ENCODE measurements around the gene TCEA3. TPM values are rescaled to one million over a fixed set of nuclear protein-coding genes. Genes with fewer than 3 reads are reported as not detected.

Gene TCEA3
- polyA plus RNA-seq, 1 donor (not counting 4 experiments of a cell fraction or from before 2014, with no cell fraction given), result 0.38 TPM

DNA sequence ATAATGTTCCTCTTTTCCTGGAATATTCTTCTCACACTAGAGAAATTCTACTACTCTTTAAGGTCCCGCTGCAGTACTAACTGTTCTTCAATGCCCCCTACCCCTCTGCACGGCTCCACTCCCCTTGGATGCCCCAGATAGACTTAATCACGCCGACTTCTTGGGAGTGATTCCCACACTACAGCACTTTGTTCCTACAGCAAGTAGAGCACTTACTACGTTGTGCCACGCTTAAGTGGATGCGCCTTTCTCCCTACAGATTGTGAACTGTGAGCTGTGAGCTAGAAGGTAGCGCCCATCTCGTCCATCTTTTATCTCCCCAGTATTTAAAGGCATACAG is 57.1 kb downstream of the TCEA3 start:
- Histone ChIP-seq H3K27ac (ENCODE audit: control insufficient read depth, insufficient read depth, low read length) (peak overlapping the region; percentile 97), H3K4me1 (ENCODE audit: control insufficient read depth, extremely low read depth, insufficient read depth, low read length) (peaks cover 35% of the 10 kb centered on the region), H3K9ac (ENCODE audit: control insufficient read depth, extremely low read depth, insufficient read depth, low read length) (peak overlapping the region; percentile 97), H3K4me2 (ENCODE audit: control insufficient read depth, extremely low read depth, insufficient read depth, low read depth, low read length) (peak overlapping the region; percentile 87), H2AFZ (ENCODE audit: control insufficient read depth, low read length) (peak overlapping the region; percentile 2), H4K20me1 (ENCODE audit: control insufficient read depth, extremely low read depth, insufficient read depth, low read length) (no peaks in the 10 kb centered on the region), H3K9me1 (ENCODE audit: control insufficient read depth, extremely low read depth, insufficient read depth, low read length) (peaks cover 3% of the 10 kb centered on the region), H3K4me3 (ENCODE audit: control insufficient read depth in 2 of 3, extremely low read depth in 1 of 3, insufficient read depth in 2 of 3, low read depth in 1 of 3, low read length in 3 of 3) (peak overlapping the region; percentile 73 to 100 (median 94)), H3K9me3 (ENCODE audit: control insufficient read depth, low read depth, low read length) (peaks cover 15% of the 10 kb centered on the region), H3K79me2 (ENCODE audit: control insufficient read depth, insufficient read depth, low read length) (peaks cover 22% of the 10 kb centered on the region), H3K36me3 (ENCODE audit: control insufficient read depth in 2 of 2, extremely low read depth in 1 of 2, insufficient read depth in 2 of 2, low read length in 2 of 2) (peaks cover 8 to 12% of the 10 kb centered on the region in 2 experiments), H3K27me3 (ENCODE audit: control insufficient read depth, extremely low read depth, insufficient read depth, low read length) (no peaks in the 10 kb centered on the region)
- no peak for TF ChIP-seq EZH2 (IDR thresholded peaks at IDR 0.05; ENCODE audit: low read length)
- TF ChIP-seq, protein P1, sequence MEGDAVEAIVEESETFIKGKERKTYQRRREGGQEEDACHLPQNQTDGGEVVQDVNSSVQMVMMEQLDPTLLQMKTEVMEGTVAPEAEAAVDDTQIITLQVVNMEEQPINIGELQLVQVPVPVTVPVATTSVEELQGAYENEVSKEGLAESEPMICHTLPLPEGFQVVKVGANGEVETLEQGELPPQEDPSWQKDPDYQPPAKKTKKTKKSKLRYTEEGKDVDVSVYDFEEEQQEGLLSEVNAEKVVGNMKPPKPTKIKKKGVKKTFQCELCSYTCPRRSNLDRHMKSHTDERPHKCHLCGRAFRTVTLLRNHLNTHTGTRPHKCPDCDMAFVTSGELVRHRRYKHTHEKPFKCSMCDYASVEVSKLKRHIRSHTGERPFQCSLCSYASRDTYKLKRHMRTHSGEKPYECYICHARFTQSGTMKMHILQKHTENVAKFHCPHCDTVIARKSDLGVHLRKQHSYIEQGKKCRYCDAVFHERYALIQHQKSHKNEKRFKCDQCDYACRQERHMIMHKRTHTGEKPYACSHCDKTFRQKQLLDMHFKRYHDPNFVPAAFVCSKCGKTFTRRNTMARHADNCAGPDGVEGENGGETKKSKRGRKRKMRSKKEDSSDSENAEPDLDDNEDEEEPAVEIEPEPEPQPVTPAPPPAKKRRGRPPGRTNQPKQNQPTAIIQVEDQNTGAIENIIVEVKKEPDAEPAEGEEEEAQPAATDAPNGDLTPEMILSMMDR (optimal IDR thresholded peaks at IDR 0.05 in 1 of 3, IDR thresholded peaks at IDR 0.05 in 1 of 3, conservative IDR thresholded peaks at IDR 0.05 in 1 of 3; ENCODE audit: extremely low read depth in 1 of 3, insufficient read depth in 2 of 3, low read length in 3 of 3), result no peak
- dilution Hi-C loops (cut with MboI; ENCODE audit: extremely low pct_ligation_motif_present, low sequenced_read_pairs), result no loop called here
- DNase-seq (ENCODE audit: low read depth, low spot score) (no peak), FAIRE-seq (no peak)

DNA sequence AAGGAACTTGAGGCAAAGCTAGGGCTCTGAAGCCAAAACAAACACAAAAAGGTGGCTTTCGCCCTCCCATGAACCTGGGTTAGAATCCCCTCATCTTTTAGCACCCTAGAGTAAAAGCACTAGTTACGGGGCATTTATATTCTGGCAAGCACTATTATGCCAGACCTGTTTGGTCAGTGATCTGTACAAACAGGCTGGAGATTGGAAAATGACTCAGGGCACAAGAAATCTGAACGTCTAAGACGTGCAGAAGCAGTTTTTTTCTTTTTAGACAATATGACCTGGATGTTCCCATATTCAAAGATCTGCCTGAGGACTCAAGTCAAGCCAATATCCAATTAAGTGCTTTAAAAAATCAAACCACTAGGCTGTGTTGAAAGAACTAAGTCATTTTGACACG is 58.0 kb downstream of the TCEA3 start:
- H4K20me1 ChIP-seq (ENCODE audit: control insufficient read depth, extremely low read depth, insufficient read depth, low read length), result no peaks in the 10 kb centered on the region
- no peak overlapping the region for H2AFZ ChIP-seq (ENCODE audit: control insufficient read depth, low read length)
- peaks cover 35% of the 10 kb centered on the region for H3K4me1 ChIP-seq (ENCODE audit: control insufficient read depth, extremely low read depth, insufficient read depth, low read length)
- DNase-seq (ENCODE audit: low read depth, low spot score), result no peak
- peaks cover 14 to 20% of the 10 kb centered on the region in 2 experiments for H3K36me3 ChIP-seq (ENCODE audit: control insufficient read depth in 2 of 2, extremely low read depth in 1 of 2, insufficient read depth in 2 of 2, low read length in 2 of 2)
- no peak for TF ChIP-seq EZH2 (IDR thresholded peaks at IDR 0.05; ENCODE audit: low read length)
- TF ChIP-seq, protein P1 (optimal IDR thresholded peaks at IDR 0.05 in 1 of 3, IDR thresholded peaks at IDR 0.05 in 1 of 3, conservative IDR thresholded peaks at IDR 0.05 in 1 of 3; ENCODE audit: extremely low read depth in 1 of 3, insufficient read depth in 2 of 3, low read length in 3 of 3), result no peak
- H3K9me3 ChIP-seq (ENCODE audit: control insufficient read depth, low read depth, low read length), result peaks cover 23% of the 10 kb centered on the region
- peak; percentile 55 for FAIRE-seq
- H3K27me3 ChIP-seq (ENCODE audit: control insufficient read depth, extremely low read depth, insufficient read depth, low read length), result no peaks in the 10 kb centered on the region
- peaks cover 3% of the 10 kb centered on the region for H3K9me1 ChIP-seq (ENCODE audit: control insufficient read depth, extremely low read depth, insufficient read depth, low read length)
- H3K79me2 ChIP-seq (ENCODE audit: control insufficient read depth, insufficient read depth, low read length), result peaks cover 22% of the 10 kb centered on the region
- H3K4me3 ChIP-seq (ENCODE audit: control insufficient read depth in 2 of 3, extremely low read depth in 1 of 3, insufficient read depth in 2 of 3, low read depth in 1 of 3, low read length in 3 of 3), result peak overlapping the region; percentile 73 to 100 (median 94)
- H3K4me2 ChIP-seq (ENCODE audit: control insufficient read depth, extremely low read depth, insufficient read depth, low read depth, low read length), result peak overlapping the region; percentile 87
- dilution Hi-C loops (cut with MboI; ENCODE audit: extremely low pct_ligation_motif_present, low sequenced_read_pairs), result no loop called here
- peak overlapping the region; percentile 97 for H3K27ac ChIP-seq (ENCODE audit: control insufficient read depth, insufficient read depth, low read length)
- H3K9ac ChIP-seq (ENCODE audit: control insufficient read depth, extremely low read depth, insufficient read depth, low read length), result peak overlapping the region; percentile 97

Measured in keratinocyte (primary cell).